Stimulated activated CD8-positive, alpha-beta memory T cell treated with anti-CD3 and anti-CD28 coated beads, Interleukin-2, amount 100 ng/mL, for 48 hours (primary cell): ENCODE results near the gene PLCH1.
A peak's percentile ranks its signal among the peaks of the same experiment; 100 is the strongest.

Source experiments
- DNase-seq, 2 donors: peaks; one replicate each; pipeline ENCODE4 v3.0.0-alpha.2; 2020; ENCODE audit warnings: low read depth in 2 of 2

PLCH1 gene

GRCh38 chr3:155385896-155386625 is 358.8 kb downstream of the PLCH1 start:
- DNase-seq: no peak

- DNase-seq: peak in 1 of 2 donors; percentile 9
Observed at GRCh38 chr3:155382396-155383042, 362.4 kb downstream of the PLCH1 start.

- DNase-seq: no peak
Observed at GRCh38 chr3:155377847-155378246, 367.0 kb downstream of the PLCH1 start.

GRCh38 chr3:155377071-155377470 is 367.8 kb downstream of the PLCH1 start:
- no peak for DNase-seq

GRCh38 chr3:155372281-155372680 is 372.6 kb downstream of the PLCH1 start:
- DNase-seq: no peak

GRCh38 chr3:155370764-155371503 is 373.9 kb downstream of the PLCH1 start:
- DNase-seq: no peak

- no peak for DNase-seq
Observed at GRCh38 chr3:155370198-155370597, 374.7 kb downstream of the PLCH1 start.

GRCh38 chr3:155369735-155370134 is 375.1 kb downstream of the PLCH1 start:
- DNase-seq: no peak

GRCh38 chr3:155369244-155369643 is 375.6 kb downstream of the PLCH1 start:
- DNase-seq: no peak

- no peak for DNase-seq
Observed at GRCh38 chr3:155368786-155369185, 376.1 kb downstream of the PLCH1 start.

- DNase-seq: no peak
Observed at GRCh38 chr3:155367506-155367905, 377.4 kb downstream of the PLCH1 start.

GRCh38 chr3:155365178-155365783 is 379.6 kb downstream of the PLCH1 start:
- no peak for DNase-seq

- no peak for DNase-seq
Observed at GRCh38 chr3:155364492-155364891, 380.4 kb downstream of the PLCH1 start.

- DNase-seq: no peak
Observed at GRCh38 chr3:155363690-155364070, 381.2 kb downstream of the PLCH1 start.

GRCh38 chr3:155362808-155363689 is 381.8 kb downstream of the PLCH1 start:
- DNase-seq: no peak

- no peak for DNase-seq
Observed at GRCh38 chr3:155360281-155360680, 384.6 kb downstream of the PLCH1 start.

- DNase-seq: no peak
Observed at GRCh38 chr3:155356594-155357370, 388.1 kb downstream of the PLCH1 start.

GRCh38 chr3:155354658-155355057 is 390.2 kb downstream of the PLCH1 start:
- DNase-seq: no peak

GRCh38 chr3:155352900-155353490 is 391.9 kb downstream of the PLCH1 start:
- DNase-seq: no peak

GRCh38 chr3:155350571-155350970 is 394.3 kb downstream of the PLCH1 start:
- DNase-seq: no peak
